Karpas-422 (cell line): ENCODE results near the gene REXO4. TPM values are rescaled to one million over a fixed set of nuclear protein-coding genes. Genes with fewer than 3 reads are reported as not detected.

Experiments
- DNase-seq: peaks from one replicate; pipeline ENCODE4 v3.0.0-alpha.2; 2015
- H2AFZ ChIP-seq: fragments of 200-600 bp; sonication (generic); 2 replicates; pipeline ENCODE4 v1.6.1; 2014; ENCODE audit warnings: antibody characterized with exemption, low read length, mixed read lengths
- H3K27ac ChIP-seq: fragments of 200-600 bp; sonication (generic); 2 replicates; pipeline ENCODE4 v1.5.1; 2014; ENCODE audit warnings: mild to moderate bottlenecking, low read length, moderate library complexity
- H3K27me3 ChIP-seq: fragments of 200-600 bp; sonication (generic); 2 replicates; pipeline ENCODE4 v1.6.1; 2014; ENCODE audit warnings: low read length, mixed read lengths
- H3K36me3 ChIP-seq: fragments of 200-600 bp; sonication (generic); 2 replicates; pipeline ENCODE4 v1.6.1; 2014; ENCODE audit warnings: low read length, mixed read lengths; ENCODE audit not compliant: insufficient read depth
- H3K4me1 ChIP-seq: fragments of 200-600 bp; sonication (generic); 2 replicates; pipeline ENCODE4 v1.6.1; 2014; ENCODE audit warnings: mild to moderate bottlenecking, low read length, mixed read lengths
- H3K4me2 ChIP-seq: fragments of 200-600 bp; sonication (generic); 2 replicates; pipeline ENCODE4 v1.6.1; 2014; ENCODE audit warnings: low read length, low read depth, mild to moderate bottlenecking; ENCODE audit not compliant: poor library complexity, severe bottlenecking
- H3K4me3 ChIP-seq: fragments of 200-600 bp; sonication (generic); 2 replicates; pipeline ENCODE4 v1.5.1; 2014; ENCODE audit warnings: mild to moderate bottlenecking, antibody characterized with exemption, low read length, mixed read lengths
- H3K79me2 ChIP-seq: fragments of 200-600 bp; sonication (generic); 2 replicates; pipeline ENCODE4 v1.6.1; 2014; ENCODE audit warnings: mild to moderate bottlenecking, low read length, mixed read lengths
- H3K9ac ChIP-seq: fragments of 200-600 bp; sonication (generic); 2 replicates; pipeline ENCODE4 v1.6.0; 2014; ENCODE audit warnings: low read length
- H3K9me2 ChIP-seq: fragments of 200-600 bp; sonication (generic), shearing (Covaris generic); replicated peaks from 2 replicates; pipeline ENCODE4 v1.6.0; 2014; ENCODE audit warnings: mild to moderate bottlenecking, low read length, moderate library complexity; ENCODE audit not compliant: insufficient read depth
- H3K9me3 ChIP-seq: fragments of 300-700, 200-600 bp; sonication (generic); 2 replicates; pipeline ENCODE4 v1.6.1; 2014; ENCODE audit warnings: low read length, mixed read lengths
- H4K20me1 ChIP-seq: fragments of 200-600 bp; sonication (generic); 2 replicates; pipeline ENCODE4 v1.6.1; 2014; ENCODE audit warnings: mild to moderate bottlenecking, antibody characterized with exemption, low read length, low read depth; ENCODE audit not compliant: insufficient read depth
- total RNA-seq: library from RNA; depleted of rRNA; stranded (reverse); fragments of >200 nt; shearing (Covaris generic); gene quantifications from 2 replicates; pipeline ENCODE4 v1.2.3, GENCODE V29; 2014; ENCODE audit warnings: low replicate concordance

Gene REXO4
- total RNA-seq, 1 experiment from 2014 or later = 10.5 TPM

GRCh38 chr9:133362359-133363044 lies 55.3 kb downstream of the REXO4 start:
- H3K4me2 ChIP-seq = no peak overlapping the region
- H3K4me1 ChIP-seq = peaks cover 9% of the 10 kb centered on the region
- H3K9me3 ChIP-seq = no peaks in the 10 kb centered on the region
- H3K36me3 ChIP-seq = peaks cover 22% of the 10 kb centered on the region; the same call in 1 of the 2 replicates
- peaks cover 9% of the 10 kb centered on the region; the same call in 1 of the 2 replicates for H4K20me1 ChIP-seq
- H3K27ac ChIP-seq = no peak overlapping the region
- no peak overlapping the region for H2AFZ ChIP-seq
- peaks cover 9% of the 10 kb centered on the region for H3K79me2 ChIP-seq
- H3K9me2 ChIP-seq = no peaks in the 10 kb centered on the region
- DNase-seq = no peak
- H3K4me3 ChIP-seq = no peak overlapping the region
- H3K27me3 ChIP-seq = no peaks in the 10 kb centered on the region
- no peak overlapping the region for H3K9ac ChIP-seq

GRCh38 chr9:133361507-133362092 lies 56.2 kb downstream of the REXO4 start:
- no peaks in the 10 kb centered on the region for H3K9me2 ChIP-seq
- no peak overlapping the region for H2AFZ ChIP-seq
- H3K4me2 ChIP-seq = no peak overlapping the region
- peaks cover 22% of the 10 kb centered on the region; the same call in 1 of the 2 replicates for H3K36me3 ChIP-seq
- no peaks in the 10 kb centered on the region for H3K27me3 ChIP-seq
- H4K20me1 ChIP-seq = 0 out of 2 replicates have a peak, but pooled peaks cover 2% of the 10 kb centered on the region
- no peak overlapping the region for H3K4me3 ChIP-seq
- H3K79me2 ChIP-seq = peaks cover 16% of the 10 kb centered on the region
- H3K9me3 ChIP-seq = no peaks in the 10 kb centered on the region
- no peak overlapping the region for H3K27ac ChIP-seq
- no peak overlapping the region for H3K9ac ChIP-seq
- DNase-seq = no peak
- H3K4me1 ChIP-seq = peaks cover 14% of the 10 kb centered on the region

GRCh38 chr9:133360400-133361393 lies 57.1 kb downstream of the REXO4 start:
- Histone ChIP-seq H2AFZ (no peak overlapping the region), H3K79me2 (peaks cover 20% of the 10 kb centered on the region), H3K9me3 (no peaks in the 10 kb centered on the region), H3K27me3 (no peaks in the 10 kb centered on the region), H3K36me3 (peaks cover 20% of the 10 kb centered on the region; the same call in 1 of the 2 replicates), H3K4me2 (no peak overlapping the region), H3K27ac (no peak overlapping the region), H3K9me2 (no peaks in the 10 kb centered on the region), H3K4me1 (peaks cover 14% of the 10 kb centered on the region), H3K4me3 (no peak overlapping the region), H3K9ac (no peak overlapping the region), H4K20me1 (0 out of 2 replicates have a peak, but pooled peaks cover 2% of the 10 kb centered on the region)
- DNase-seq = no peak

- Histone ChIP-seq H3K27ac (no peak overlapping the region), H3K79me2 (peaks cover 20% of the 10 kb centered on the region), H3K36me3 (peaks cover 19% of the 10 kb centered on the region; the same call in 1 of the 2 replicates)
Observed at GRCh38 chr9:133359399-133360175, 58.2 kb downstream of the REXO4 start.

GRCh38 chr9:133357656-133358055 lies 60.2 kb downstream of the REXO4 start:
- Histone ChIP-seq H3K9me2 (no peaks in the 10 kb centered on the region), H3K4me1 (peaks cover 40% of the 10 kb centered on the region), H4K20me1 (0 out of 2 replicates have a peak, but pooled peaks cover under 1% of the 10 kb centered on the region), H3K9ac (peak overlapping the region; percentile 87), H3K4me3 (peak overlapping the region; percentile 93), H3K4me2 (peak overlapping the region; percentile 82), H3K79me2 (peaks cover 20% of the 10 kb centered on the region), H3K27ac (no peak overlapping the region), H3K9me3 (no peaks in the 10 kb centered on the region), H2AFZ (no peak overlapping the region), H3K27me3 (no peaks in the 10 kb centered on the region), H3K36me3 (peaks cover 10% of the 10 kb centered on the region; the same call in 1 of the 2 replicates)
- no peak for DNase-seq

More at GRCh38 chr9:133359399-133360175, 58.2 kb downstream of the REXO4 start:
- DNase-seq = no peak
- Histone ChIP-seq H2AFZ (no peak overlapping the region), H4K20me1 (0 out of 2 replicates have a peak, but pooled peaks cover 2% of the 10 kb centered on the region), H3K9ac (no peak overlapping the region), H3K9me3 (no peaks in the 10 kb centered on the region), H3K4me2 (no peak overlapping the region), H3K4me1 (peaks cover 25% of the 10 kb centered on the region), H3K4me3 (no peak overlapping the region), H3K27me3 (no peaks in the 10 kb centered on the region), H3K9me2 (no peaks in the 10 kb centered on the region)

- Histone ChIP-seq H3K27me3 (no peaks in the 10 kb centered on the region), H3K4me2 (peak within 1 kb of the TSS; percentile 90), H3K9me3 (no peaks in the 10 kb centered on the region), H3K27ac (no peak within 1 kb of the TSS), H3K36me3 (peaks cover 12% of the 10 kb centered on the region), H4K20me1 (0 out of 2 replicates have a peak, but pooled peaks cover 3% of the 10 kb centered on the region), H3K79me2 (peaks cover 20% of the 10 kb centered on the region), H3K4me1 (peaks cover 42% of the 10 kb centered on the region), H3K4me3 (peak within 1 kb of the TSS; percentile 93), H3K9me2 (no peaks in the 10 kb centered on the region), H3K9ac (peak within 1 kb of the TSS; percentile 89), H2AFZ (peak within 1 kb of the TSS; percentile 39; the same call in 1 of the 2 replicates)
- DNase-seq = peak; percentile 96
Observed at GRCh38 chr9:133356391-133357091, 61.3 kb downstream of the REXO4 start, which contains the start of the genes SURF1 and SURF2. SURF1 (minus strand) TSS chr9:133356487; CDS start chr9:133356453, 34 bp downstream. SURF2 (plus strand) TSS chr9:133356550; CDS start chr9:133356593, 43 bp downstream.
